Limb (tissue), 2 donors: ENCODE results near the gene BCL2A1.
"Not testable (repeated sequence)": the region's sequence is repeated elsewhere in the genome, so short reads cannot be mapped to it uniquely, and the experiment has no call there.

Experiments
- DNase-seq, 2 donors: peaks; one replicate each; pipeline ENCODE4 v3.0.0-alpha.2; 2016; ENCODE audit errors: extremely low spot score in 2 of 2

Gene BCL2A1

DNA sequence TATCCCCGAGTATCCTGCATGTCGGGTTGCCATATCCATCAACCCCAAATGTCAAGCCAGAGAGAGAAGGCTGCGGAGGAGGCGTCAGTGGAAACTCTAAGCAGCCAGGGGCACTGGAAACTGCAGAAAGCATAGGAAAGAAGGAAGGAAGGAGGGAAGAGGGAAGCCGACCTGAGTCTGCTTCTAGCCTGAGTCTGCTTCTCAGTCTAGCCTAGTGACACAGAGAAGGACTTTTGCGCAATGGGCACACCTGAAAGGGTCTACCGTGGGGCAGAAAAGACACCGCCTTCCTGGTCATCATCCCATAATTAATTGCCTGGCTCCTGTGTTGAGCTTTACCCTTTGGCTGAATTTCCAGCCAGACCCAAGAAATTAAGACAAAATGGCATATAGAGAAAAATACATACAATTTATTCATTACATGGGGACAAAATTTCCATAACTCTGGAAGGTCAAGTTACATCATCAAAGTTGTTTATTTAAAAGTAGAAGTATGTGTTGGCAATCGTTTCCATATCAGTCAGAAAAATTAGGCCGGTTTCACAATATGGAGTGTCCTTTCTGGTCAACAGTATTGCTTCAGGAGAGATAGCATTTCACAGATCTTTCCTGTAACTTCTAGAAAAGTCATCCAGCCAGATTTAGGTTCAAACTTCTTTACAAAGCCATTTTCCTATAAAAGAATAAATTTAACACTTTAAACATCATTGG lies 10.3 kb downstream of the BCL2A1 start:
- no peak for DNase-seq

GRCh38 chr15:79957741-79958140 lies 13.3 kb downstream of the BCL2A1 start:
- no peak for DNase-seq

- no peak for DNase-seq
Observed at GRCh38 chr15:79956354-79956939, 14.5 kb downstream of the BCL2A1 start.

DNA sequence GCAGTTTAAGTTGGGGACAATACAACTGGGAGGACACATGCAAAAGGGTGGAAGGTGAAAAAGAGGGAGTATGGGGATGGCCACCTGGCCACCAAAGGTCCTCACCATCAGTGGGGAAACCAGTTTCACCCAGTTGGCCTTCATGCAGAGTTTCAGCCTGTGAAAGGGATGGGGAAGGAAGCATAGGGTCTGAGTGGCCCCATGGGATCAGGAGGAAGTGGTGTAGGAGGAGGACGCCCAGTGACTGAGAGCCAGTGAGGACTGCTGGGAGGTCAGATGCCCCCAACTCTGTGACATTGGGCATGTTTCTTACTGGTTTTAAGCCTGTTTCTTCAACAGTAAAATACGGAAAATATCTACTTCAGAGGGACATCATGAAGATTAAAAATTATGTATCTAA lies 16.3 kb downstream of the BCL2A1 start:
- no peak for DNase-seq

- DNase-seq: no peak
Observed at GRCh38 chr15:79953951-79954444, 17.0 kb downstream of the BCL2A1 start.

GRCh38 chr15:79952329-79952728 lies 18.7 kb downstream of the BCL2A1 start:
- no peak for DNase-seq

DNA sequence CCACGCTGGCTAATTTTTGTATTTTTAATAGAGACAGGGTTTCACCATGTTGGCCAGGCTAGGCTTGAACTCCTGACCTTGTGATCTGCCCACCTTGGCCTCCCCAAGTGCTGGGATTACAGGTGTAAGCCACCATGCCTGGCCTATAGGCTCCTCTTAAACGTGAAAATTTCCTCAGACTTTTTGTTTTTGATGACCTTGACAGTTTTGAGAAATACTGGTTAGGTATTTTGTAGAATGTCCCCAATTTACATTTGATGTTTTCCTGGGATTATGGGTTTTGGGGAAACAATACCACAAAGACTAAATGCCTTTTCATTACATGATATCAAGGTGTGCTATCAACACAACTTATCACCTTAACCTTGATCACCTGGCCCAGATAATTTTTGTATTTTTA lies 20.7 kb downstream of the BCL2A1 start:
- DNase-seq: no peak

GRCh38 chr15:79948761-79949160 lies 22.2 kb downstream of the BCL2A1 start:
- DNase-seq: no peak

DNA sequence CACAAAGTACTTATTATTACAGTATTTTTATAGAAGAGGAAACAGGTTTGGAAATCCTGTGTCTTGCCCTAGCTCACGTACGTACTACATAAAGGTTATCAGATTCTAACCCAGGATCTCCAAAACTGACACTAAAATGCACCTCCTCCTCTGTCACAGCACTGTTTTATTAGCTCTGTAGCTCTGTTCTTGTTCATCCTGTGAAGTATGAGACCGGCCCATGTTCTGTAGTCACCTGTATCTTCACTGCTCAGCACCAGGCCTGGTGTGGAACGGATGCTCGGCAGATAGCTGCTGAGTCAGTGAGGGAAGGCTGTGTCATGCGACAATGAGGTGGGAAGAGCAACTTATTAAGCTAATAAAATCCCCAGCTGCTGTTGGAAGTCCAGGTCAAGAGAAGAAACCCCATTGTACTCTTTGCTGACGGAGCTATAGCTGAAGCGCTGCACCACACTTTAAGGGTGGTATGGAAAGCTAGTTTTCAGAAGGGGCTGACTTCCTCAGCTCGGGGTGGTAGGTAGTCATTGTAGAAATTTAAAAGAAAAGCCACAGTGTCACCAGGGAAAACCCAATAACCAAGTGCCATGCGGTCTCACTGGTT lies 22.8 kb downstream of the BCL2A1 start:
- no peak for DNase-seq

GRCh38 chr15:79947009-79947408 lies 24.0 kb downstream of the BCL2A1 start:
- no peak for DNase-seq

- no peak for DNase-seq
Observed at GRCh38 chr15:79944622-79945021, 26.4 kb downstream of the BCL2A1 start.

DNA sequence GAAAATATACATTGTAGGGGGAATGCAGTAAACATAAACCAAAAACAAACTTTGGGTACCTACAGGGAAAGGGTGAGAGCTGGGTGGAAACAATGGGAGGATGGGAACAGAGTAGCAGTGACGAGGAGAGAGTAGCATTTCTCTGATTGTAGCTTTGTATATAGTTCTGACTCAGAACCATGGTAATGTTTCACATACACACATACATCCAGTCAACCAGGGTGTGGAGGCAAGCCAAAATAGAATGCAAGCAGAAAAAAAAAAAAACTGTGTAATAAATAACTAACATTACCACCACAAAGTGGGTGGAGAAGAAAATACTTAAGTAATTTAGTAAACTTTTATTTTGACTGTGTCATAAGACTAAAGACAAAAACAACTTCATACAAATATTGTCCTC lies 27.2 kb downstream of the BCL2A1 start:
- DNase-seq: no peak

- DNase-seq: no peak
Observed at GRCh38 chr15:79942741-79943481, 28.1 kb downstream of the BCL2A1 start.

DNA sequence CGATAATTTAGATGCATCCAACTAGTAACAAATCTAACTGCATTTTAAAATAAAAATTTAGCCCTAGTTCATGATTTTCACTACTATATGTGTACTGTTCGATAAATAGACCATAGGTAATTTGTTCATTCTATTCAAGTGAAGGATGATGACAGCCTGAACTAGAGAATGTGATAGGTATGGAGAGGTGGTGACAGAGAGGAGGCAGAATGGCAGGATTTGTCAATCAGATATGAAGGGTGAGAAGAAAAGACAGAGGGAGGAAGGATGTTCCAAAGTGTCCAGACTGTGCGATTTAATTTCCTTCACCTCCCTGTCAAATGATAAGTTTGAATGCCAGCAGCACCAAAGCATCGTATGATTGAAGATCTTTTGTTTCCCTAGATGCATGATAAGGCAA lies 31.6 kb downstream of the BCL2A1 start:
- no peak for DNase-seq

DNA sequence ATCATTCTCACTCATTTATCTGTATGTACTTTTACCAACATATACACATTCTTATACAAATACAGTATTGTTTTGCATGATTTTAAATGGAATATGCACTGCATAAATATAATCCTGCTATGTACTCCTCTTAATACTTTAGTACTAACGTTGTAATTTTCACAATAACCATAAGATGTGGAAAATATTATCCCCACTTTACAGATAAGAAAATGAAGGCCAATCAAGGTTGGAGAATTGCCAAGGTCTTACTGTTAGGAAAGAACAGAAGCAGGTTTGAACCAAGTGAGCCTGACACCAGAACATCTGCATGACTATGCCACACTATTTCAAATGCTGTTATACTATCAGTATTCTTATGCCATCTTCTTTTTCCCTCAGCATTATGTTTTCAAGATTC lies 32.9 kb downstream of the BCL2A1 start:
- no peak for DNase-seq

DNA sequence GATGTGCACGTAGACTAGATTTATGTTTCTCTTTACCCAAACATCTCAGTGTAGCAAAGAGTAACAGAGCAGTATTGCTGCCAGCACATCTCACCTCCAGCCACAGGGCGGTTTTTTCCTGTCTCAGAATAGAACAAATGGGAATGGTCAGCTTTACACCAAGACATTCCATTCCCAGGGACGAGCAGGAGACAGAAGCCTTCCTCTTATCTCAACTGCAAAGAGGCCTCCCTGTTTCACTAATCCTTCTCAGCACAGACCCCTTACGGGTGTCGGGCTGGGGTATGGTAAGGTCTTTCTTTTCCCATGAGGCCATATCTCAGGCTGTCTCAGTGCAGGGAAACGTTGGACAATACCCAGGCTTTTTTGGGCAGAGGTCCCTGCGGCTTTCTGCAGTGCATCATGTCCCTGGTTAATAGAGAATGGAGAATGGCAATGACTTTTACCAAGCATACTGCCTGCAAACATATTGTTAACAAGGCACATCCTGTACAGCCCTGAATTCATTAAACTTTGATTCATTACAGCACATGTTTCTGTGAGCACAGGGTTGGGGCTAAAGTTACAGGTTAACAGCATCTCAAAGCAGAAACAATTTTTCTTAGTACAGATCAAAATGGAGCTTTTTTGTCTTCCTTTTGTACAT lies 35.3 kb downstream of the BCL2A1 start:
- DNase-seq: not testable (repeated sequence)

DNA sequence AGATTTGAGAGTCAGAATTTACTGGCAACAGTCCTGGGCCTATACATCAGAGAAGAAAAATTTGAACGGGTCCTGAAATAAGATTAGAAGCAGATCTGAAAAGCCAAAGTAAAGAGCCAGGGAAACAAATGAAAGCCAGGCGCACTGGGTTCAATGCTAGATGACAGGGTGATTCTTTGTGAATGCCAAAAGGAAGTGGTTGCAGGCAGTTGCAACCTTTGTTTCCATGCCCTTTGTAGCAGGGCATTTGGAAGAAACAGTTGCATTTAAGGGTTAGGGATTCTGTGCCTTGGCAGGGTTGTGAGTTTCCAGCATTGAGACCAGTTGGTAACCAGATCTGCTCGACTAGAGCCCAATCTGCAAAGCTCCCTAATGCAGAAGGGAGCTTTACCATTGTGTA lies 37.8 kb downstream of the BCL2A1 start:
- no peak for DNase-seq

DNA sequence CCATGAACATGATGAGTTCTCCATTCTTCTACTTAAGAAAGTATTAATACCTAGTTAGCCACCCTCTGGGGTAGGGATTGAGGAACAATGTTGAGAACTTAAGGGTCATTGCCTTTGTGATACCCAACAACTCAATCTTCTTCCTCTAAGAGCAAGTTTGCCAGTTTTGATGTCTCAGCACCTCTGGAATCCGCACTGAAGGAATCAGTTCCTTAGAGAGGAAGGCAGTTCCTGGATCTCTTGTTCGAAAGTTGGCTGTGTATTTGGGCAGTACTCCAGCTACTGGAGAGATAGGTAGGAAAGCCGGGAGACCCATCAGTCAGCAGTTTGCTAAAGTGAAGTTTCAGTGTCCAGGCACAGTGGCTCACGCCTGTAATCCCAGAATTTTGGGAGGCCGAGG lies 38.5 kb downstream of the BCL2A1 start:
- DNase-seq: no peak

- no peak for DNase-seq
Observed at GRCh38 chr15:79930516-79930915, 40.5 kb downstream of the BCL2A1 start.

- DNase-seq: no peak
Observed at GRCh38 chr15:79929412-79929811, 41.6 kb downstream of the BCL2A1 start.

DNA sequence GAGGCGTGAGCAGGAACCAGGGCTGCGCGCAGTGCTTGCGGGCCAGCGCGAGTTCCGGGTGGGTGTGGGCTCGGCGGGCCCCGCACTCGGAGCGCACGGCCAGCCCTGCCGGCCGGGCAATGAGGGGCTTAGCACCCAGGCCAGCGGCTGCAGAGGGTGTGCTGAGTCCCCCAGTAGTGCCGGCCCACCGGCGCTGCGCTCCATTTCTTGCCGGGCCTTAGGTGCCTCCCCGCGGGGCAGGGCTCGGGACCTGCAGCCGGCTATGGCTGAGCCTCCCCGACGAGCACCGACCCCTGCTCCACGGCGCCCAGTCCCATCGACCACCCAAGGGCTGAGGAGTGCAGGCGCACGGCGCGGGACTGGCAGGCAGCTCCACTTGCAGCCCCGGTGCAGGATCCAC lies 44.9 kb downstream of the BCL2A1 start:
- not testable (repeated sequence) for DNase-seq

DNA sequence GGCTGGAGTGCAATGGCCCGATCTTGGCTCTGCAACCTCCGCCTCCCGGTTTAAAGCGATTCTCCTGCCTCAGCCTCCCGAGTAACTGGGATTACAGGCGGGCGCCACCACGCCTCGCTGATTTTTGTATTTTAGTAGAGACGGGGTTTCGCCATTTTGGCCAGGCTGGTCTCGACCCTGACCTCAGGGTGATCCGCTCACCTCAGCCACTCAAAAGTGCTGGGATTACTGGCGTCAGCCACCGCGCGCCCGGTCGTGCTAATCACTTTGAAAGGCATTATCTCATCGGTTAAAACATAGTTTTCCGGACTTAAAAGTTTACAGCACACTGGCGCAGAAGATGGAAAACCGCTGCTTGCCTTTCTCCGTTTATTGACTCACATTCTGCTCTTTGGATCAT lies 46.6 kb downstream of the BCL2A1 start:
- no peak for DNase-seq
